ENCODE measurements around the gene PDE4B.

DNA sequence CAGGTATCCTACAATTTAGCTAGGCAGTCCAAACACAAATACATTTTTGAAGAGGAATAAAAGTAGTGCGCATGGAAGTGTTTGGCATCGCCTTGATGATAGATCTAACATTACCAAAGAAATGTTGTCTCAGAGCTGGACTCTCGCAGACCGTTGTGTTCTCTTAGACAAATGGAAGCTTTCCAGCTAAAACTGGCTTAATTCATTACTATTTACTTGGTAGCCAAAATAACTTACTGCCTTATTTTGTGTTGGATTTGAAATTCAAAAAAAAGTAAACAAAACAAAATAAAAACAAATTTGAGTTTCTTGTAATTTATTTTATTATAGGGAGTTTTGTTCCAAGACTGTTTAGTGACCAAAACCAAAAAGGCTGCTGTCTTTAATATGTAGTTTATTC, 51.6 kb downstream of the PDE4B start:
- TF ChIP-seq, protein P1, sequence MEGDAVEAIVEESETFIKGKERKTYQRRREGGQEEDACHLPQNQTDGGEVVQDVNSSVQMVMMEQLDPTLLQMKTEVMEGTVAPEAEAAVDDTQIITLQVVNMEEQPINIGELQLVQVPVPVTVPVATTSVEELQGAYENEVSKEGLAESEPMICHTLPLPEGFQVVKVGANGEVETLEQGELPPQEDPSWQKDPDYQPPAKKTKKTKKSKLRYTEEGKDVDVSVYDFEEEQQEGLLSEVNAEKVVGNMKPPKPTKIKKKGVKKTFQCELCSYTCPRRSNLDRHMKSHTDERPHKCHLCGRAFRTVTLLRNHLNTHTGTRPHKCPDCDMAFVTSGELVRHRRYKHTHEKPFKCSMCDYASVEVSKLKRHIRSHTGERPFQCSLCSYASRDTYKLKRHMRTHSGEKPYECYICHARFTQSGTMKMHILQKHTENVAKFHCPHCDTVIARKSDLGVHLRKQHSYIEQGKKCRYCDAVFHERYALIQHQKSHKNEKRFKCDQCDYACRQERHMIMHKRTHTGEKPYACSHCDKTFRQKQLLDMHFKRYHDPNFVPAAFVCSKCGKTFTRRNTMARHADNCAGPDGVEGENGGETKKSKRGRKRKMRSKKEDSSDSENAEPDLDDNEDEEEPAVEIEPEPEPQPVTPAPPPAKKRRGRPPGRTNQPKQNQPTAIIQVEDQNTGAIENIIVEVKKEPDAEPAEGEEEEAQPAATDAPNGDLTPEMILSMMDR (conservative IDR thresholded peaks at IDR 0.05; ENCODE audit: low read length): no peak
- no peak for TF ChIP-seq EZH2phosphoT487 (IDR thresholded peaks at IDR 0.05; ENCODE audit: borderline replicate concordance, low read depth, low read length)
